HG02840 (cell line): ENCODE results near the gene ZFYVE16.
"Not testable (repeated sequence)": the region's sequence is repeated elsewhere in the genome, so short reads cannot be mapped to it uniquely, and the experiment has no call there.

Experiments
- ATAC-seq: cut with Tn5 transposase; IDR thresholded peaks from one replicate; pipeline ENCODE4 v1.9.1; 2021; ENCODE audit warnings: mild to moderate bottlenecking, moderate library complexity, moderate number of reproducible peaks; ENCODE audit not compliant: unreplicated experiment, low FRiP score

Gene ZFYVE16

GRCh38 chr5:80409367-80409966, 1.6 kb downstream of the ZFYVE16 start:
- no peak for ATAC-seq

- ATAC-seq = no peak
Observed at GRCh38 chr5:80411589-80412219, 3.8 kb downstream of the ZFYVE16 start.

GRCh38 chr5:80414113-80414512, 6.2 kb downstream of the ZFYVE16 start:
- no peak for ATAC-seq

- no peak for ATAC-seq
Observed at GRCh38 chr5:80417973-80418372, 10.1 kb downstream of the ZFYVE16 start.

- not testable (repeated sequence) for ATAC-seq
Observed at GRCh38 chr5:80424365-80424764, 16.5 kb downstream of the ZFYVE16 start.

GRCh38 chr5:80435476-80435875, 27.6 kb downstream of the ZFYVE16 start:
- ATAC-seq = no peak

- no peak for ATAC-seq
Observed at GRCh38 chr5:80437326-80437725, 29.5 kb downstream of the ZFYVE16 start.

GRCh38 chr5:80438739-80439138, 30.9 kb downstream of the ZFYVE16 start:
- ATAC-seq = no peak

GRCh38 chr5:80439213-80439612, 31.3 kb downstream of the ZFYVE16 start:
- ATAC-seq = no peak

- no peak for ATAC-seq
Observed at GRCh38 chr5:80442742-80443141, 34.9 kb downstream of the ZFYVE16 start.

GRCh38 chr5:80453366-80453765, 45.5 kb downstream of the ZFYVE16 start:
- no peak for ATAC-seq

- ATAC-seq = no peak
Observed at GRCh38 chr5:80463269-80463668, 55.4 kb downstream of the ZFYVE16 start.

GRCh38 chr5:80466669-80467485, 59.0 kb downstream of the ZFYVE16 start:
- ATAC-seq = no peak

GRCh38 chr5:80468131-80468530, 60.3 kb downstream of the ZFYVE16 start:
- ATAC-seq = no peak

GRCh38 chr5:80470631-80471030, 62.8 kb downstream of the ZFYVE16 start:
- not testable (repeated sequence) for ATAC-seq

- ATAC-seq = no peak
Observed at GRCh38 chr5:80474929-80475328, 67.1 kb downstream of the ZFYVE16 start.

GRCh38 chr5:80479713-80480112, 71.8 kb downstream of the ZFYVE16 start:
- ATAC-seq = no peak

- ATAC-seq = no peak
Observed at GRCh38 chr5:80480354-80480753, 72.5 kb downstream of the ZFYVE16 start.

- no peak for ATAC-seq
Observed at GRCh38 chr5:80481019-80481893, 73.4 kb downstream of the ZFYVE16 start.

- ATAC-seq = no peak
Observed at GRCh38 chr5:80482578-80482977, 74.7 kb downstream of the ZFYVE16 start.
